Activated T-cell treated with anti-CD3 and anti-CD28 coated beads, Interleukin-2, amount 50 U/mL, for 24 hours (primary cell): Measurements from ENCODE around the gene PRR29.

Experiments
- DNase-seq: peaks from one replicate; pipeline ENCODE4 v3.0.0-alpha.2; 2020
- H3K27ac Mint-ChIP-seq: 2 replicates; pipeline ENCODE4 v1.8.0; 2020; ENCODE audit warnings: mild to moderate bottlenecking, mixed read lengths
- H3K27me3 Mint-ChIP-seq: 2 replicates; pipeline ENCODE4 v1.8.0; 2020; ENCODE audit warnings: mixed read lengths
- H3K36me3 Mint-ChIP-seq: 2 replicates; pipeline ENCODE4 v1.8.0; 2020; ENCODE audit warnings: low read depth, mixed read lengths
- H3K4me1 Mint-ChIP-seq: 2 replicates; pipeline ENCODE4 v1.8.0; 2020; ENCODE audit warnings: low read depth, mixed read lengths
- H3K4me3 Mint-ChIP-seq: 2 replicates; pipeline ENCODE4 v1.8.0; 2020; ENCODE audit warnings: mild to moderate bottlenecking, moderate library complexity, mixed read lengths
- H3K9me3 Mint-ChIP-seq: 2 replicates; pipeline ENCODE4 v1.8.0; 2020; ENCODE audit warnings: mixed read lengths

The PRR29 gene

GRCh38 chr17:64025732-64026294 lies 27.7 kb downstream of the PRR29 start:
- peak overlapping the region; percentile 91 for H3K27ac Mint-ChIP-seq
- peak overlapping the region; percentile 71 for H3K4me3 Mint-ChIP-seq
- H3K27me3 Mint-ChIP-seq: no peaks in the 10 kb centered on the region
- peaks cover 66% of the 10 kb centered on the region for H3K4me1 Mint-ChIP-seq
- no peaks in the 10 kb centered on the region for H3K9me3 Mint-ChIP-seq
- no peaks in the 10 kb centered on the region for H3K36me3 Mint-ChIP-seq
- peak; percentile 87 for DNase-seq

GRCh38 chr17:64028874-64029464 lies 30.8 kb downstream of the PRR29 start:
- no peak overlapping the region for H3K4me3 Mint-ChIP-seq
- no peak overlapping the region for H3K27ac Mint-ChIP-seq
- H3K9me3 Mint-ChIP-seq: no peaks in the 10 kb centered on the region
- no peaks in the 10 kb centered on the region for H3K36me3 Mint-ChIP-seq
- H3K27me3 Mint-ChIP-seq: no peaks in the 10 kb centered on the region
- peak; percentile 71 for DNase-seq
- H3K4me1 Mint-ChIP-seq: peaks cover 39% of the 10 kb centered on the region

GRCh38 chr17:64032081-64032480 lies 33.9 kb downstream of the PRR29 start:
- Mint-ChIP-seq H3K27me3 (no peaks in the 10 kb centered on the region), H3K4me3 (no peak overlapping the region), H3K4me1 (peaks cover 15% of the 10 kb centered on the region), H3K9me3 (no peaks in the 10 kb centered on the region), H3K27ac (no peak overlapping the region), H3K36me3 (no peaks in the 10 kb centered on the region)
- no peak for DNase-seq

GRCh38 chr17:64036198-64036922 lies 38.2 kb downstream of the PRR29 start:
- Mint-ChIP-seq H3K36me3 (peaks cover 16% of the 10 kb centered on the region), H3K27me3 (no peaks in the 10 kb centered on the region), H3K27ac (no peak overlapping the region), H3K4me1 (no peaks in the 10 kb centered on the region), H3K9me3 (no peaks in the 10 kb centered on the region), H3K4me3 (no peak overlapping the region)
- DNase-seq: no peak

GRCh38 chr17:64037180-64037579 lies 39.0 kb downstream of the PRR29 start:
- no peak overlapping the region for H3K27ac Mint-ChIP-seq

GRCh38 chr17:64037802-64038201 lies 39.7 kb downstream of the PRR29 start:
- Mint-ChIP-seq H3K9me3 (no peaks in the 10 kb centered on the region), H3K4me3 (no peak overlapping the region), H3K4me1 (no peaks in the 10 kb centered on the region), H3K27ac (no peak overlapping the region), H3K27me3 (no peaks in the 10 kb centered on the region), H3K36me3 (peaks cover 29% of the 10 kb centered on the region)
- no peak for DNase-seq

More at GRCh38 chr17:64037180-64037579, 39.0 kb downstream of the PRR29 start:
- no peaks in the 10 kb centered on the region for H3K27me3 Mint-ChIP-seq
- DNase-seq: no peak
- no peak overlapping the region for H3K4me3 Mint-ChIP-seq
- H3K4me1 Mint-ChIP-seq: no peaks in the 10 kb centered on the region
- H3K9me3 Mint-ChIP-seq: no peaks in the 10 kb centered on the region
- H3K36me3 Mint-ChIP-seq: peaks cover 24% of the 10 kb centered on the region

GRCh38 chr17:64038331-64039105 lies 40.4 kb downstream of the PRR29 start:
- DNase-seq: no peak
- Mint-ChIP-seq H3K9me3 (no peaks in the 10 kb centered on the region), H3K4me1 (no peaks in the 10 kb centered on the region), H3K27me3 (no peaks in the 10 kb centered on the region), H3K36me3 (peaks cover 35% of the 10 kb centered on the region), H3K4me3 (no peak overlapping the region), H3K27ac (no peak overlapping the region)

GRCh38 chr17:64039106-64039400 lies 40.9 kb downstream of the PRR29 start:
- Mint-ChIP-seq H3K4me1 (no peaks in the 10 kb centered on the region), H3K27ac (no peak overlapping the region), H3K27me3 (no peaks in the 10 kb centered on the region), H3K9me3 (no peaks in the 10 kb centered on the region), H3K36me3 (peaks cover 41% of the 10 kb centered on the region), H3K4me3 (no peak overlapping the region)
- DNase-seq: no peak

GRCh38 chr17:64040206-64040605 lies 42.1 kb downstream of the PRR29 start:
- Mint-ChIP-seq H3K9me3 (no peaks in the 10 kb centered on the region), H3K4me1 (no peaks in the 10 kb centered on the region), H3K4me3 (no peak overlapping the region), H3K27ac (no peak overlapping the region), H3K36me3 (peaks cover 52% of the 10 kb centered on the region), H3K27me3 (no peaks in the 10 kb centered on the region)
- no peak for DNase-seq

GRCh38 chr17:64041912-64042311 lies 43.8 kb downstream of the PRR29 start:
- H3K27ac Mint-ChIP-seq: no peak overlapping the region
- H3K9me3 Mint-ChIP-seq: no peaks in the 10 kb centered on the region
- no peaks in the 10 kb centered on the region for H3K4me1 Mint-ChIP-seq
- H3K4me3 Mint-ChIP-seq: no peak overlapping the region
- DNase-seq: no peak
- no peaks in the 10 kb centered on the region for H3K27me3 Mint-ChIP-seq
- peaks cover 69% of the 10 kb centered on the region for H3K36me3 Mint-ChIP-seq

- no peak for DNase-seq
- Mint-ChIP-seq H3K27ac (no peak overlapping the region), H3K9me3 (no peaks in the 10 kb centered on the region), H3K36me3 (peaks cover 77% of the 10 kb centered on the region), H3K27me3 (no peaks in the 10 kb centered on the region), H3K4me1 (no peaks in the 10 kb centered on the region), H3K4me3 (no peak overlapping the region)
These were observed 44.7 kb downstream of the PRR29 start for GRCh38 chr17:64042700-64043485.

- DNase-seq: no peak
- peaks cover 7% of the 10 kb centered on the region for H3K4me1 Mint-ChIP-seq
- no peaks in the 10 kb centered on the region for H3K9me3 Mint-ChIP-seq
- H3K27me3 Mint-ChIP-seq: no peaks in the 10 kb centered on the region
- no peak overlapping the region for H3K27ac Mint-ChIP-seq
- H3K36me3 Mint-ChIP-seq: peaks cover 89% of the 10 kb centered on the region
- no peak overlapping the region for H3K4me3 Mint-ChIP-seq
These were observed 47.0 kb downstream of the PRR29 start for GRCh38 chr17:64045176-64045575.

- Mint-ChIP-seq H3K36me3 (peaks cover 96% of the 10 kb centered on the region), H3K9me3 (no peaks in the 10 kb centered on the region), H3K27me3 (no peaks in the 10 kb centered on the region), H3K27ac (peak overlapping the region; percentile 10), H3K4me3 (no peak overlapping the region), H3K4me1 (peaks cover 28% of the 10 kb centered on the region)
- DNase-seq: no peak
These were observed 50.7 kb downstream of the PRR29 start for GRCh38 chr17:64048805-64049204.

- H3K4me3 Mint-ChIP-seq: no peak overlapping the region
- H3K27me3 Mint-ChIP-seq: no peaks in the 10 kb centered on the region
- H3K9me3 Mint-ChIP-seq: no peaks in the 10 kb centered on the region
- H3K36me3 Mint-ChIP-seq: peaks cover 96% of the 10 kb centered on the region
- H3K27ac Mint-ChIP-seq: peak overlapping the region; percentile 83
- H3K4me1 Mint-ChIP-seq: peaks cover 32% of the 10 kb centered on the region
- DNase-seq: no peak
These were observed 53.0 kb downstream of the PRR29 start for GRCh38 chr17:64051153-64051552.
